ENCODE data around the gene CLCN7.

CLCN7 gene

DNA sequence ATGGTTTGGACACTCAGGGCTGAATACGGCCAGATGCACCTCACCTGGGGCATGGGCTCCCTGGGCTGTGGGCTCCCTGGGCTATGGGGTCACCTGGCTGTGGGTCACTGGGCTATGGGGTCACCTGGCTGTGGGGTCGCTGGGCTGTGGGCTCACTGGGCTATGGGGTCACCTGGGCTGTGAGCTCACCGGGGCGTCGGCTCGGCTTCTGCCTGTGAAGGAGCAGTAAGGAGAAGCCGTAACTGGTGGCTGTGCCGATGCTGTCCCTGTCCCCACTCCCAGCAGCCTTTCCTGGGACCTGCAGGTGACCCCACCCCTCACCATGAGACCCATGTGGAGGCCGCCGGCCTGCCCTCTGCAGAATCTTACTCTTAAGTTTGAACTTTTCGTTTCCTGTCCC, 45.8 kb downstream of the CLCN7 start:
- Histone ChIP-seq H3K4me3 (ENCODE audit: control insufficient read depth in 1 of 7, extremely low read depth in 1 of 7, insufficient read depth in 4 of 7, low read depth in 2 of 7, low read length in 6 of 7) (no peak overlapping the region), H3K4me1 (ENCODE audit: control extremely low read depth in 1 of 4, control insufficient read depth in 4 of 4, insufficient read depth in 4 of 4, low read length in 3 of 4) (peaks cover 0 to 51% (median 23%) of the 10 kb centered on the region in 4 experiments), H3K9me3 (ENCODE audit: control extremely low read depth in 1 of 5, control insufficient read depth in 4 of 5, insufficient read depth in 2 of 5, low read depth in 1 of 5, low read length in 4 of 5) (no peaks in the 10 kb centered on the region), H3K36me3 (ENCODE audit: control insufficient read depth in 4 of 4, insufficient read depth in 4 of 4, low read length in 3 of 4) (no peaks in the 10 kb centered on the region), H3K27ac (ENCODE audit: insufficient read depth in 1 of 2, low read depth in 1 of 2, low read length in 2 of 2, poor library complexity in 1 of 2, severe bottlenecking in 2 of 2) (no peak overlapping the region), H3K27me3 (replicated peaks in 2 of 5; ENCODE audit: control insufficient read depth in 4 of 5, insufficient read depth in 5 of 5, low read length in 4 of 5) (no peaks in the 10 kb centered on the region)
- POLR2A ChIA-PET, result no interaction called here
- CTCF ChIA-PET, result interaction anchor here (0.8 to 2.6 kb wide), 6 partner anchors 13 to 148 kb away, joined by 3 to 14 read pairs (median 4); partner anchors contain the start of gene CCDC154
- 90% methylated on average over 11 of the region's 11 CpGs for WGBS (ENCODE audit: insufficient coverage)
- DNase-seq, result no peak

DNA sequence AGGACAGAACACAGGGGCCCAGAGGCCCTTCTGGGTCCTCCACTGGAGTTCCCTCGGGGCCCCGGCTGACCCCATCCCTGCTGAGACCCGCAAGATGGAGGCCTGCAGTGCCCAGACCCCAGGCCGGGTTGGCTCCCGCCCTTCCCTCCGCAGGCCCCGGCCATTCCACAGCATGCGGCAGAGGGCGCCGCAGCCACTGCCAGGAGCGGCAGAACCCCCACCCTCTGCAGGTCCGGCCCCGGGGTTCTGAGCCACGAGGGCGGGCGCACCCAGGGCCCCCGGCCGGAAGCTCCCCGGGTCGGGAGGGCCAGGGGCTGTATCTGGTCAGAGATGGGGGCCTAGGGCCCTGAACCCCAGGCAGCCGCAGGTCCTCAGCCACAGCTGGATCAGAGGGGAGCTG, 46.3 kb downstream of the CLCN7 start:
- H3K27ac ChIP-seq (ENCODE audit: insufficient read depth in 1 of 2, low read depth in 1 of 2, low read length in 2 of 2, poor library complexity in 1 of 2, severe bottlenecking in 2 of 2), result no peak overlapping the region
- H3K4me3 ChIP-seq (ENCODE audit: control insufficient read depth in 1 of 7, extremely low read depth in 1 of 7, insufficient read depth in 4 of 7, low read depth in 2 of 7, low read length in 6 of 7), result peak overlapping the region in 2 of 7 experiments; percentile 26 to 65
- no peaks in the 10 kb centered on the region for H3K9me3 ChIP-seq (ENCODE audit: control extremely low read depth in 1 of 5, control insufficient read depth in 4 of 5, insufficient read depth in 2 of 5, low read depth in 1 of 5, low read length in 4 of 5)
- DNase-seq, result peak; percentile 48 to 66 (median 66)
- H3K27me3 ChIP-seq (replicated peaks in 2 of 5; ENCODE audit: control insufficient read depth in 4 of 5, insufficient read depth in 5 of 5, low read length in 4 of 5), result no peaks in the 10 kb centered on the region
- WGBS (ENCODE audit: insufficient coverage), result 11% methylated on average over 10 of the region's 21 CpGs
- CTCF ChIA-PET, result interaction anchor here (0.8 to 2.6 kb wide), 7 partner anchors 14 to 149 kb away, joined by 3 to 14 read pairs (median 3); partner anchors contain the start of gene CCDC154
- H3K4me1 ChIP-seq (ENCODE audit: control extremely low read depth in 1 of 4, control insufficient read depth in 4 of 4, insufficient read depth in 4 of 4, low read length in 3 of 4), result peaks cover 0 to 48% (median 20%) of the 10 kb centered on the region in 4 experiments
- POLR2A ChIA-PET, result no interaction called here
- no peaks in the 10 kb centered on the region for H3K36me3 ChIP-seq (ENCODE audit: control insufficient read depth in 4 of 4, insufficient read depth in 4 of 4, low read length in 3 of 4)

DNA sequence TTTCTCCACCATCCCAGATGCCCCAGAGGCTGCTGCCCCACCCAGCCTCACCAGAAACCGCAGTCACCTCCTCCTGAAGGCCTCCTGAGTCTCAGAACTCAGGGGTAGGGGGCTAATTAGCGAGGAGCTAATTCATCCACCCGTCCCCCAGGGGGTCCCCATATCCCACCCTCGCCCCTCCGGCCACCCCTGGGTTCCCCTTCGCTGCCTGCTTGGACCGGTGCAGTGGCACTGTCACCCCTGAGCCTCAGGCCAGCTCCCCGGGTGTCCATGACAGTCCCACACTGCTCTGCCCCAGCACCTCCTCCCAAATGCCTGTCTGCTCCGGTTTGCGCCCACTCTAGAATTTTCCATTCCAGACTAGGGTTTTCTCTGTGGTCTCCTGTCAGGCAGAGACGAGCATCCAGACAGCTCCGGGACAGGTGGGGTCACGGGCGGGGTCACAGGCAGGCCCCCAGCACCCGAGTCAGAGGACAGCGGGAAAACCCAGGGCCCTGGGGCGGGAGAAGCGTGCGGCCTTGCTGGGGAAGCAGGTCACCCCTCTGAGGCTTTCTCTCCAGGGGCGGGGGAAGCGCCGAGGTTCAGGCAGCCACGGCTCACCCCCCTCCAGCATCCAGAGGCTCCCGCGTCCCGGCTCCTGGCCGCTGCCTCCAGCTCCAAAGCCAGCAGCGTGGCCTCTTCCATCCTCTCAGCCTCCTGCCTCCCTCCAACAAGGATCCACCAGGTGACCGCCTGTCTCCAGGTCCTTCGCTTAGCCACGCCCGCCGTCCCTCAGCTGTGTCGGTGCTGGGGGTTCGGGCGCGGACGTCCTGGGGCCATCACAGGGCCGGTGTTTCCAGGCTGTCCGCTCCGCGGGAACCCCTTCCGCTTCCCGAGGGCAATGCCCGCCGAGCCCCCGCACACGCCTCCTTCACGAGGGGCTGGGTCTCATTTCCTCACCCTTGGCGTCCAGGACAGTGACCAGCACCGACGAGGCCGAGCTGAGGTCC, 47.1 kb downstream of the CLCN7 start:
- Histone ChIP-seq H3K4me3 (ENCODE audit: control insufficient read depth in 1 of 7, extremely low read depth in 1 of 7, insufficient read depth in 4 of 7, low read depth in 2 of 7, low read length in 6 of 7) (peak overlapping the region in 2 of 7 experiments; percentile 26 to 65), H3K36me3 (ENCODE audit: control insufficient read depth in 4 of 4, insufficient read depth in 4 of 4, low read length in 3 of 4) (no peaks in the 10 kb centered on the region), H3K27ac (ENCODE audit: insufficient read depth in 1 of 2, low read depth in 1 of 2, low read length in 2 of 2, poor library complexity in 1 of 2, severe bottlenecking in 2 of 2) (no peak overlapping the region), H3K27me3 (replicated peaks in 2 of 5; ENCODE audit: control insufficient read depth in 4 of 5, insufficient read depth in 5 of 5, low read length in 4 of 5) (no peaks in the 10 kb centered on the region), H3K9me3 (ENCODE audit: control extremely low read depth in 1 of 5, control insufficient read depth in 4 of 5, insufficient read depth in 2 of 5, low read depth in 1 of 5, low read length in 4 of 5) (no peaks in the 10 kb centered on the region), H3K4me1 (ENCODE audit: control extremely low read depth in 1 of 4, control insufficient read depth in 4 of 4, insufficient read depth in 4 of 4, low read length in 3 of 4) (peaks cover 0 to 40% (median 17%) of the 10 kb centered on the region in 4 experiments)
- DNase-seq, result no peak
- POLR2A ChIA-PET, result no interaction called here
- CTCF ChIA-PET, result interaction anchor here (1.1 to 2.6 kb wide), 7 partner anchors 13 to 143 kb away, joined by 3 to 14 read pairs (median 3); partner anchors contain the start of genes CCDC154 and UNKL
- WGBS (ENCODE audit: insufficient coverage), result 87% methylated on average over 40 of the region's 53 CpGs

DNA sequence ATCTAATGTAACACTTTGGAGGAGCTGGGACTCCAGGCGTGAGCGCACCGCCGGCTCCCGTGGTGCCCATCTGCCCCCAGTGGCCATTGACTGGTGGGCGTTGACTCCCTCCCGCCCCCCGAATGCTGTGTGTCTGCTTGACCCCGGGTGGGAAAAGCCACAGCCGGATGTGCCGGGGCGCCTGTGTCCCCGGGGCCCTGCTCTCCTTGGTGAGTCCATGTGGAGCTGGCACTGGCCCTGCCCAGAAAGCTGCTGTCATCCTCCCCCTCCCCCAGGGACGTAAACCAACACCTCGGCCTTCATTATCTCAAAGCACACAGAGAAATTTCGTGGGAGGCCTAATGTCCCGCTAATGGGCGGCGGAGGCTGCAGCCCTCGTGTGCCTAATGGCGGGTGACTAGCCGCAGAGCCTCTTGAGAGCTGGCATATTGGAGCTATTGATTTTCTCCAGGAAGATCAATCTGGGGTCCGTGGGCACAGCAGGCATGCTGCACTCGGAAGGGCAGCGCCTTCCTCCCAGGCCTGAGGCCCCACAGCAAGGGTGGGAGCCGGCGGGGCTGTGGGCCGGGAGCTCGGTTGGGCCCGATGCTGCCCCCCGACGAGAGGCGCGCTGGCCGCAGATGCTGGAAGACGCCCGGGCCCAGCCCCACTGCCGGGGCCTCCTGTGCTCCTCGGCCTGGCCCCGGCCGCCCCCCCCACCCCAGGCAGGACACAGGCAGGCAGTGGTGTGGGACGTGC, 47.9 kb downstream of the CLCN7 start:
- Histone ChIP-seq H3K4me3 (ENCODE audit: control insufficient read depth in 1 of 7, extremely low read depth in 1 of 7, insufficient read depth in 4 of 7, low read depth in 2 of 7, low read length in 6 of 7) (no peak overlapping the region), H3K27me3 (replicated peaks in 2 of 5; ENCODE audit: control insufficient read depth in 4 of 5, insufficient read depth in 5 of 5, low read length in 4 of 5) (no peaks in the 10 kb centered on the region), H3K27ac (ENCODE audit: insufficient read depth in 1 of 2, low read depth in 1 of 2, low read length in 2 of 2, poor library complexity in 1 of 2, severe bottlenecking in 2 of 2) (no peak overlapping the region), H3K9me3 (ENCODE audit: control extremely low read depth in 1 of 5, control insufficient read depth in 4 of 5, insufficient read depth in 2 of 5, low read depth in 1 of 5, low read length in 4 of 5) (no peaks in the 10 kb centered on the region), H3K4me1 (ENCODE audit: control extremely low read depth in 1 of 4, control insufficient read depth in 4 of 4, insufficient read depth in 4 of 4, low read length in 3 of 4) (peaks cover 0 to 37% (median 17%) of the 10 kb centered on the region in 4 experiments), H3K36me3 (ENCODE audit: control insufficient read depth in 4 of 4, insufficient read depth in 4 of 4, low read length in 3 of 4) (no peaks in the 10 kb centered on the region)
- 90% methylated on average over 39 of the region's 42 CpGs for WGBS (ENCODE audit: insufficient coverage)
- DNase-seq, result peak in 1 of 3 donors; percentile 16
- ChIA-PET POLR2A (no interaction called here), CTCF (interaction anchor here (0.6 to 1.5 kb wide), 5 partner anchors 12 to 713 kb away, joined by 3 to 4 read pairs (median 3); partner anchors contain the start of gene UNKL)

DNA sequence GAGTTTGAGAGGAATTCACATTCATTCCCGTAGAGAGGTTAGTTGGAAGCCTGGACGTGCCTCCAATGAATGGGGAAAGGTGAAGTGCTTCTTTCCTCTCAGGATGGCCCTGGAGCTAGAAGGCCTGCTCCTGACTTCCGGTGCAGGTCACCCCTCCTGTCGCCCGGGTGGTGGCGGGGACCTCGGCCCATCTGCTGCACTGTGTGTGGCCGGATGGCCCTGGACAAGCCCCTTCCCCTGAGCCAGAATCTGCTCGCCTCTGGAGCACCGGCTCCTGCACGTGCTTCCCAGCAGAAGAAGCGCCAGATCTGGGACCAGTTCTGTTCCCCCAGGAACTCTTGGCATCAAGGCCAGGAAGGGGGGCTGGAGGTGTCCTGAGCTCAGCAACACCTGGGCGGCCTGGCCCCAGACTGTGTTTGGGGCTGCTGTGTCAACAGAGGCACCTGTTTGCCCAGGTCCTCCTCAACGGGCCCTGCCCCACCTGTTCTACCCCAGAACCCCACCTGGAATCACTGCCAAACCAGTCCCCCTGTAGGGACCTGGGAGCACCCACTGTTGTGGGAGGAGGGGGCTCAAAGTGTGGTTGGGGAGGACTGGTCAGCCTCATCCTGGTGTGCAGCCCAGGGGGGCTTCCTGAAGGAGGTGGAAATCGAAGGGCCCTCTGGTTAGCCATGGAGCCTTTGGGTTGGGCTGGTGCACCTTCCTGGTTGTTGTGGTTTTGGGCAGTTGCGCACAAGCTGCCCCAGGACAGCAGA, 49.0 kb downstream of the CLCN7 start:
- peaks cover 0 to 32% (median 17%) of the 10 kb centered on the region in 4 experiments for H3K4me1 ChIP-seq (ENCODE audit: control extremely low read depth in 1 of 4, control insufficient read depth in 4 of 4, insufficient read depth in 4 of 4, low read length in 3 of 4)
- WGBS (ENCODE audit: insufficient coverage), result 93% methylated on average over 14 of the region's 16 CpGs
- no peaks in the 10 kb centered on the region for H3K27me3 ChIP-seq (replicated peaks in 2 of 5; ENCODE audit: control insufficient read depth in 4 of 5, insufficient read depth in 5 of 5, low read length in 4 of 5)
- H3K4me3 ChIP-seq (ENCODE audit: control insufficient read depth in 1 of 7, extremely low read depth in 1 of 7, insufficient read depth in 4 of 7, low read depth in 2 of 7, low read length in 6 of 7), result no peak overlapping the region
- CTCF ChIA-PET, result interaction anchor here (0.6 to 1.5 kb wide), 4 partner anchors 112 to 714 kb away, joined by 3 read pairs; no protein-coding TSS in a partner anchor
- no peaks in the 10 kb centered on the region for H3K9me3 ChIP-seq (ENCODE audit: control extremely low read depth in 1 of 5, control insufficient read depth in 4 of 5, insufficient read depth in 2 of 5, low read depth in 1 of 5, low read length in 4 of 5)
- H3K27ac ChIP-seq (ENCODE audit: insufficient read depth in 1 of 2, low read depth in 1 of 2, low read length in 2 of 2, poor library complexity in 1 of 2, severe bottlenecking in 2 of 2), result no peak overlapping the region
- POLR2A ChIA-PET, result no interaction called here
- no peaks in the 10 kb centered on the region for H3K36me3 ChIP-seq (ENCODE audit: control insufficient read depth in 4 of 4, insufficient read depth in 4 of 4, low read length in 3 of 4)
- no peak for DNase-seq

DNA sequence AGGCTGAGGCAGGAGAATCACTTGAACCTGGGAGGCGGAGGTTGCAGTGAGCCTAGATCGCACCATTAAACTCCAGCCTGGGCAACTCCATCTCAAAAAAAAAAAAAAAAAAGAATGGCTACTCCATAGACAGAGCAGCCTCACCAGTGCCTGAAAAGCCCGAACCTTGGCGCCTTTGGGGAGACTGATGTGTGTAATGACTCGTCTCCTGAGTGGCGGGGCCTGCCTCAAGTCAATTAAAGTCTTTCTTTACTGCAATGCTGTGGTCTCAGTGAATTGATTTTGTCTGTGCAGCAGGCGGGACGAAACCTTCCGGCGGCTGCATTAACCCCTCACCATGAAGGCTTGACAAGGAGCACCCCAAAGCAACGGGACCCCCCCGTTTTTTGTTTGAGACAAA, 50.8 kb downstream of the CLCN7 start:
- ChIA-PET POLR2A (no interaction called here), CTCF (no interaction called here)
- no peak overlapping the region for H3K27ac ChIP-seq (ENCODE audit: insufficient read depth in 1 of 2, low read depth in 1 of 2, low read length in 2 of 2, poor library complexity in 1 of 2, severe bottlenecking in 2 of 2)
- peaks cover 5 to 32% (median 21%) of the 10 kb centered on the region in 4 experiments for H3K4me1 ChIP-seq (ENCODE audit: control extremely low read depth in 1 of 4, control insufficient read depth in 4 of 4, insufficient read depth in 4 of 4, low read length in 3 of 4)
- 96% methylated on average over 12 of the region's 12 CpGs for WGBS (ENCODE audit: insufficient coverage)
- H3K27me3 ChIP-seq (replicated peaks in 2 of 5; ENCODE audit: control insufficient read depth in 4 of 5, insufficient read depth in 5 of 5, low read length in 4 of 5), result no peaks in the 10 kb centered on the region
- H3K4me3 ChIP-seq (ENCODE audit: control insufficient read depth in 1 of 7, extremely low read depth in 1 of 7, insufficient read depth in 4 of 7, low read depth in 2 of 7, low read length in 6 of 7), result no peak overlapping the region
- H3K36me3 ChIP-seq (ENCODE audit: control insufficient read depth in 4 of 4, insufficient read depth in 4 of 4, low read length in 3 of 4), result no peaks in the 10 kb centered on the region
- no peaks in the 10 kb centered on the region for H3K9me3 ChIP-seq (ENCODE audit: control extremely low read depth in 1 of 5, control insufficient read depth in 4 of 5, insufficient read depth in 2 of 5, low read depth in 1 of 5, low read length in 4 of 5)
- DNase-seq, result no peak

Measured in common myeloid progenitor, CD34-positive (primary cell).